ENCODE measurements around the gene JPT2. TPM values are rescaled to one million over a fixed set of nuclear protein-coding genes. Genes with fewer than 3 reads are reported as not detected.
A peak's percentile ranks its signal among the peaks of the same experiment; 100 is the strongest.

The JPT2 gene
- total RNA-seq, 1 experiment from 2014 or later, result 150 TPM

DNA sequence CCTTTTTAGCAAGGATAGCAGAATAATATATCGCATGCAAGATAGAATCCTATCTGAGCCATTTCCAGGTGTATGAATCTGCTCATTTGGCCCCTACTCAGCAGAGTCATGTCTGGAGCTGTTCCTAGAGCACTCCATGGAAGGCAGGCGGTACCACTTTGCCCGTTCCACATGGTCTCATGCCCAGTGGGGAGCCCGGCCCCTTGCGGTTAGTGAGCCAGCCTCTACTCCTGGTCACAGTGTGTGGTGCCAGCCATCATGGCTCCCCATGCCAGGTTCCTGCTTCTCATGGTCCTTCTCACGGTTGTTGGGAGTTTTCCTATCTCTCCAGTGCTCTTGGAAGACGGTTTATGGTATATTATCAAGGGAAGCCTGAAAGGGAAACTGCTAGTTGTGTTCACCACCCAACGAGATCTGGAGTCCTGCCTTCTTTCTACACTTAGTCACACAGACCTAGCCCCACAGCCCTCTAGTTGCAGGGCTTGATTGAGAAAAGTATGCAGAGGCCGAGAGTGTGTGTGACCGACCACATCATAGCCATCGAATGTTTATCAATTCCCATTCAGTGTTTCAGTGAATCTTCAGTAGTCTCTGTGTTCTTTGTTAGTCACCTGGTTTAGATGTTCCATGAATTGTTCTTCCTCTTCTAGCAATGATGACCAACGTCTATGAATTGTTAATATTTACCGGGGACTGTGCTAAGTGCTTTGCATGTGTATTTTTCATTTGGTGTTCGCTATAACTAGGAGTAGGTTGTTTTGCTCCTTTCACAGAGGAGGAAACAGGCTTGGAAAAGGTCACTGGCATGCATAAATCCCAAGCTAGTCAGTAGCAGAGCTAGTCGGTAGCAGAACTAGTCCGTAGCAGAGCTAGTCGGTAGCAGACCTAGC is 9.6 kb downstream of the JPT2 start:
- no peak for ATAC-seq
- DNase-seq (ENCODE audit: low spot score), result no peak
- ChIA-PET POLR2A (no interaction called here), CTCF (interaction anchor here (0.9 kb wide), 1 partner anchor 18 kb away, joined by 3 read pairs; the partner anchor contains the start of gene MAPK8IP3)
- H3K4me3 Mint-ChIP-seq, result no peak overlapping the region
- H3K36me3 Mint-ChIP-seq, result peaks cover 78% of the 10 kb centered on the region
- no peaks in the 10 kb centered on the region for H3K4me1 Mint-ChIP-seq
- H3K27me3 Mint-ChIP-seq (ENCODE audit: low read depth), result no peaks in the 10 kb centered on the region
- TF ChIP-seq, protein P1, sequence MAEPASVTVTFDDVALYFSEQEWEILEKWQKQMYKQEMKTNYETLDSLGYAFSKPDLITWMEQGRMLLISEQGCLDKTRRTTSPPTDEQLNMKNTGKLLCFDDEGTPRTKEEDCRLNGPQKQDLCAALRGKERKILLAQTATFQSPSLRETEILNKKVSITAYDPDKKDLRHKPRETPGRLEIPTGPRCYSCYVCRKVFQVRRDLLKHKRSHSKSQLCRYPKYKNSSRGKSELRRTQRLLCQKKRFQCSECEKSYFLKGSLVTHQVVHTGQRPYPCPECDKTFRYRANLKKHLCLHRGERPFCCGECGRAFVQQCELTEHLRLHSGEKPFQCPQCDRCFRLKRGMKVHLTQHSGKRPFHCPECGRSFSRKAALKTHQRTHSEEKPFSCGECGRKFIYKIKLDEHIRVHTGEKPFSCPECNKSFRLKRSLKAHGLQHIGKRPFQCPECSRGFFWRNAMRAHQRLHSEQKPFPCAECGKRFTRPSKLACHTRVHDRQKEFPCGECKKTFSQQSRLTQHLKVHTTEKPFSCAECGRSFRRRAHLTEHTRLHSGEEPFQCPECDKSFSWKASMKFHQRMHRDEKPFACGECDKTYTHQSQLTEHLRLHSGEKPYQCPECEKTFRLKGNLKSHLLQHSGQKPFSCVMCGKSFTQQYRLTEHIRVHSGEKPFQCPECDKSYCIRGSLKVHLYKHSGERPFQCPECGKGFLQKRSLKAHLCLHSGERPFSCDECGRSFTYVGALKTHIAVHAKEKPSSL (CRISPR knock-in tag; conservative IDR thresholded peaks at IDR 0.05), result no peak
- TF ChIP-seq, protein P2, sequence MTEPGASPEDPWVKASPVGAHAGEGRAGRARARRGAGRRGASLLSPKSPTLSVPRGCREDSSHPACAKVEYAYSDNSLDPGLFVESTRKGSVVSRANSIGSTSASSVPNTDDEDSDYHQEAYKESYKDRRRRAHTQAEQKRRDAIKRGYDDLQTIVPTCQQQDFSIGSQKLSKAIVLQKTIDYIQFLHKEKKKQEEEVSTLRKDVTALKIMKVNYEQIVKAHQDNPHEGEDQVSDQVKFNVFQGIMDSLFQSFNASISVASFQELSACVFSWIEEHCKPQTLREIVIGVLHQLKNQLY (CRISPR knock-in tag; IDR thresholded peaks at IDR 0.05), result no peak
- TF ChIP-seq GRHL2 (CRISPR knock-in tag; IDR thresholded peaks at IDR 0.05; ENCODE audit: insufficient replicate concordance, severe bottlenecking), result no peak
- TF ChIP-seq ZNF416 (CRISPR knock-in tag; IDR thresholded peaks at IDR 0.05), result no peak
- no peak for TF ChIP-seq CREM (CRISPR knock-in tag; IDR thresholded peaks at IDR 0.05)
- no peak for TF ChIP-seq JUN (CRISPR knock-in tag; IDR thresholded peaks at IDR 0.05)
- TF ChIP-seq, protein P3, sequence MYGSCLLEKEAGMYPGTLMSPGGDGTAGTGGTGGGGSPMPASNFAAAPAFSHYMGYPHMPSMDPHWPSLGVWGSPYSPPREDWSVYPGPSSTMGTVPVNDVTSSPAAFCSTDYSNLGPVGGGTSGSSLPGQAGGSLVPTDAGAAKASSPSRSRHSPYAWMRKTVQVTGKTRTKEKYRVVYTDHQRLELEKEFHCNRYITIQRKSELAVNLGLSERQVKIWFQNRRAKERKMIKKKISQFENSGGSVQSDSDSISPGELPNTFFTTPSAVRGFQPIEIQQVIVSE (CRISPR knock-in tag; IDR thresholded peaks at IDR 0.05; ENCODE audit: borderline replicate concordance), result no peak
- TF ChIP-seq, protein P4, sequence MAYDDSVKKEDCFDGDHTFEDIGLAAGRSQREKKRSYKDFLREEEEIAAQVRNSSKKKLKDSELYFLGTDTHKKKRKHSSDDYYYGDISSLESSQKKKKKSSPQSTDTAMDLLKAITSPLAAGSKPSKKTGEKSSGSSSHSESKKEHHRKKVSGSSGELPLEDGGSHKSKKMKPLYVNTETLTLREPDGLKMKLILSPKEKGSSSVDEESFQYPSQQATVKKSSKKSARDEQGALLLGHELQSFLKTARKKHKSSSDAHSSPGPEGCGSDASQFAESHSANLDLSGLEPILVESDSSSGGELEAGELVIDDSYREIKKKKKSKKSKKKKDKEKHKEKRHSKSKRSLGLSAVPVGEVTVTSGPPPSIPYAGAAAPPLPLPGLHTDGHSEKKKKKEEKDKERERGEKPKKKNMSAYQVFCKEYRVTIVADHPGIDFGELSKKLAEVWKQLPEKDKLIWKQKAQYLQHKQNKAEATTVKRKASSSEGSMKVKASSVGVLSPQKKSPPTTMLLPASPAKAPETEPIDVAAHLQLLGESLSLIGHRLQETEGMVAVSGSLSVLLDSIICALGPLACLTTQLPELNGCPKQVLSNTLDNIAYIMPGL (CRISPR knock-in tag; IDR thresholded peaks at IDR 0.05), result no peak
- no peak for TF ChIP-seq NFE2L1 (CRISPR knock-in tag; IDR thresholded peaks at IDR 0.05)
- no peak for TF ChIP-seq IRF2 (CRISPR knock-in tag; IDR thresholded peaks at IDR 0.05; ENCODE audit: borderline replicate concordance, low read depth)
- TF ChIP-seq, protein P5, sequence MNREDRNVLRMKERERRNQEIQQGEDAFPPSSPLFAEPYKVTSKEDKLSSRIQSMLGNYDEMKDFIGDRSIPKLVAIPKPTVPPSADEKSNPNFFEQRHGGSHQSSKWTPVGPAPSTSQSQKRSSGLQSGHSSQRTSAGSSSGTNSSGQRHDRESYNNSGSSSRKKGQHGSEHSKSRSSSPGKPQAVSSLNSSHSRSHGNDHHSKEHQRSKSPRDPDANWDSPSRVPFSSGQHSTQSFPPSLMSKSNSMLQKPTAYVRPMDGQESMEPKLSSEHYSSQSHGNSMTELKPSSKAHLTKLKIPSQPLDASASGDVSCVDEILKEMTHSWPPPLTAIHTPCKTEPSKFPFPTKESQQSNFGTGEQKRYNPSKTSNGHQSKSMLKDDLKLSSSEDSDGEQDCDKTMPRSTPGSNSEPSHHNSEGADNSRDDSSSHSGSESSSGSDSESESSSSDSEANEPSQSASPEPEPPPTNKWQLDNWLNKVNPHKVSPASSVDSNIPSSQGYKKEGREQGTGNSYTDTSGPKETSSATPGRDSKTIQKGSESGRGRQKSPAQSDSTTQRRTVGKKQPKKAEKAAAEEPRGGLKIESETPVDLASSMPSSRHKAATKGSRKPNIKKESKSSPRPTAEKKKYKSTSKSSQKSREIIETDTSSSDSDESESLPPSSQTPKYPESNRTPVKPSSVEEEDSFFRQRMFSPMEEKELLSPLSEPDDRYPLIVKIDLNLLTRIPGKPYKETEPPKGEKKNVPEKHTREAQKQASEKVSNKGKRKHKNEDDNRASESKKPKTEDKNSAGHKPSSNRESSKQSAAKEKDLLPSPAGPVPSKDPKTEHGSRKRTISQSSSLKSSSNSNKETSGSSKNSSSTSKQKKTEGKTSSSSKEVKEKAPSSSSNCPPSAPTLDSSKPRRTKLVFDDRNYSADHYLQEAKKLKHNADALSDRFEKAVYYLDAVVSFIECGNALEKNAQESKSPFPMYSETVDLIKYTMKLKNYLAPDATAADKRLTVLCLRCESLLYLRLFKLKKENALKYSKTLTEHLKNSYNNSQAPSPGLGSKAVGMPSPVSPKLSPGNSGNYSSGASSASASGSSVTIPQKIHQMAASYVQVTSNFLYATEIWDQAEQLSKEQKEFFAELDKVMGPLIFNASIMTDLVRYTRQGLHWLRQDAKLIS (CRISPR knock-in tag; IDR thresholded peaks at IDR 0.05; ENCODE audit: borderline replicate concordance), result no peak
- no peak for TF ChIP-seq MXD4 (CRISPR knock-in tag; IDR thresholded peaks at IDR 0.05; ENCODE audit: borderline replicate concordance)
- no peak for TF ChIP-seq SMAD3 (CRISPR knock-in tag; IDR thresholded peaks at IDR 0.05; ENCODE audit: borderline replicate concordance)
- TF ChIP-seq ELF4 (CRISPR knock-in tag; IDR thresholded peaks at IDR 0.05; ENCODE audit: low read depth), result no peak
- no peak for TF ChIP-seq ZBTB21 (CRISPR knock-in tag; IDR thresholded peaks at IDR 0.05; ENCODE audit: borderline replicate concordance)
- TF ChIP-seq CREB1 (CRISPR knock-in tag; IDR thresholded peaks at IDR 0.05), result no peak
- TF ChIP-seq, protein P6, sequence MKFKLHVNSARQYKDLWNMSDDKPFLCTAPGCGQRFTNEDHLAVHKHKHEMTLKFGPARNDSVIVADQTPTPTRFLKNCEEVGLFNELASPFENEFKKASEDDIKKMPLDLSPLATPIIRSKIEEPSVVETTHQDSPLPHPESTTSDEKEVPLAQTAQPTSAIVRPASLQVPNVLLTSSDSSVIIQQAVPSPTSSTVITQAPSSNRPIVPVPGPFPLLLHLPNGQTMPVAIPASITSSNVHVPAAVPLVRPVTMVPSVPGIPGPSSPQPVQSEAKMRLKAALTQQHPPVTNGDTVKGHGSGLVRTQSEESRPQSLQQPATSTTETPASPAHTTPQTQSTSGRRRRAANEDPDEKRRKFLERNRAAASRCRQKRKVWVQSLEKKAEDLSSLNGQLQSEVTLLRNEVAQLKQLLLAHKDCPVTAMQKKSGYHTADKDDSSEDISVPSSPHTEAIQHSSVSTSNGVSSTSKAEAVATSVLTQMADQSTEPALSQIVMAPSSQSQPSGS (CRISPR knock-in tag; IDR thresholded peaks at IDR 0.05; ENCODE audit: borderline replicate concordance, low read depth), result no peak
- no peak for TF ChIP-seq PRRX2 (CRISPR knock-in tag; IDR thresholded peaks at IDR 0.05)
- no peaks in the 10 kb centered on the region for H3K9me3 Mint-ChIP-seq
- H3K27ac Mint-ChIP-seq, result peak overlapping the region; percentile 35

All from WTC11 (cell line).